Bladder microvascular endothelial cell (primary cell): Measurements from ENCODE around the gene OSGEPL1. TPM values are rescaled to one million over a fixed set of nuclear protein-coding genes. Genes with fewer than 3 reads are reported as not detected.

Experiments
- total RNA-seq: library from RNA; depleted of rRNA; stranded (reverse); fragments of >200 nt; gene quantifications from 2 replicates; pipeline ENCODE4 v1.2.3, GENCODE V29; 2014

OSGEPL1 gene, protein sequence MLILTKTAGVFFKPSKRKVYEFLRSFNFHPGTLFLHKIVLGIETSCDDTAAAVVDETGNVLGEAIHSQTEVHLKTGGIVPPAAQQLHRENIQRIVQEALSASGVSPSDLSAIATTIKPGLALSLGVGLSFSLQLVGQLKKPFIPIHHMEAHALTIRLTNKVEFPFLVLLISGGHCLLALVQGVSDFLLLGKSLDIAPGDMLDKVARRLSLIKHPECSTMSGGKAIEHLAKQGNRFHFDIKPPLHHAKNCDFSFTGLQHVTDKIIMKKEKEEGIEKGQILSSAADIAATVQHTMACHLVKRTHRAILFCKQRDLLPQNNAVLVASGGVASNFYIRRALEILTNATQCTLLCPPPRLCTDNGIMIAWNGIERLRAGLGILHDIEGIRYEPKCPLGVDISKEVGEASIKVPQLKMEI
- total RNA-seq: 4.2 and 7.0 TPM in 2 replicates

GRCh38 chr2:189762551-189763298 is at the start of gene OSGEPL1:
OSGEPL1 (minus strand) TSS chr2:189762792; CDS start chr2:189761640, 1,152 bp downstream.

DNA sequence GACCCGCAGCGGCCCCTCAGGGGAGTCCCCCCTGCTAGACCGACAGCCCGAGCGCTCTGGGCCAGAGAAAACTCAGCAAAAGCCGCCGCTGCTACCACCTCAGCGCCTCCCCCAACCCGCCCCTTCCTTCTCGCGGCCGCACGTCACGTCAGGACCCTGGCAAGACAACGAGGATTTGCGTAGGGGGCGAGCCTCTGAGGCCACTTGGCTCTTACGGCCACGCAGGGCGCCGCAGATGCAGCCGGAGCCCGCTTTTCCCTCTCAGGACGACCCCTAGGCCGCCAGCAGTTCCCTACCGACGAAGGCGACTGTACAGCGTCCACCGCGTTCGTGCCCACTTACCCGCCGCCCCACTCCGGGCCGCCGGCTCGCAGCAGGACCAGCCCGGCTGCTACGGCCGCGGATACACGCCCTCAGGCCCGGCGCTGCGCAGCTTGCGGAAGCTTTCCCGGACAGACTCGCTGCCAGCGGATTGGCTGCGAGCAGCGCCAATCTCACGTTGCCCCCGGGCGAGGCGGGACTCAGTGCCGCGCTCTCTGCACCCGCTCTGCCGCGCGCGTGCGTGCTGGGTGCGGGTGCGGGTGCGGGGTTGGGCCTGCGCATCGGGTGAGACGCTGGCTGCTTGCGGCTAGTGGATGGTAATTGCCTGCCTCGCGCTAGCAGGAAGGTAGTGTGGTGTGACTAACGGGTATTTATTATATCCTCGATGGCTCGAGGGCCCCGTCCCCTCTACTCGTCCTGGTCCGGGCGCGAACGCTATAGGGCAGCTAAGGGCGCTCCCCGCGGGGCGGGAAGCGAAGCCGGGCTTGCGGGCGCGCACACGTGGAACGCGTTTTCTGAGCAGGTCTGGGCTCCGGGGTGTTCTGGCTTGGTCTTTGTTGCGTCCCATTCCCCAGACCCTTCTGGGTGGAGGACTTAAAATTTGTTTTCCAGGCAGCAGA is 21.6 kb upstream of the OSGEPL1 start, which contains the start of the genes ORMDL1 and PMS1:
Gene ORMDL1, minus strand, starts transcription at position 413 of the 941 bp plus-strand sequence. CDS start 1,744 bp downstream, outside the sequence.
Gene PMS1, plus strand, starts transcription at position 524 of the 941 bp plus-strand sequence. CDS start 7,360 bp downstream, outside the sequence.

Other genes with a start within 250 kb of the OSGEPL1 start
- 5.0 and 101 TPM in 2 replicates for gene SLC40A1, start 182.0 kb downstream of the OSGEPL1 start, total RNA-seq
- gene ASNSD1, start 101.3 kb downstream of the OSGEPL1 start, total RNA-seq: 36.6 and 58.4 TPM in 2 replicates
- 3.1 and 8.7 TPM in 2 replicates for gene ANKAR, start 88.1 kb downstream of the OSGEPL1 start, total RNA-seq
- gene ORMDL1, start 21.5 kb upstream of the OSGEPL1 start, total RNA-seq: 23.6 and 86.5 TPM in 2 replicates
- gene PMS1, start 21.7 kb upstream of the OSGEPL1 start, total RNA-seq: 14.2 and 55.2 TPM in 2 replicates